Right lobe of liver (tissue), 6 donors: Measurements from ENCODE around the gene SLCO1C1. TPM values are rescaled to one million over a fixed set of nuclear protein-coding genes. Genes with fewer than 3 reads are reported as not detected.

Experiments
- ATAC-seq, 4 donors: fragments of 200-7000 bp; cut with Tn5 transposase; one replicate each; pipeline ENCODE4 v1.9.1; 2020; ENCODE audit warnings: mild to moderate bottlenecking in 4 of 4, moderate library complexity in 4 of 4
- DNase-seq, 3 donors: peaks; one replicate each; pipeline ENCODE4 v3.0.0-alpha.2; 2020
- H3K27ac ChIP-seq, 3 donors: fragments of 200-600 bp; one replicate each; pipeline ENCODE4 v1.8.0; 2022
- H3K27me3 ChIP-seq, 2 donors: fragments of 200-600 bp; one replicate each; pipeline ENCODE4 v1.8.0; 2022
- H3K36me3 ChIP-seq, 4 donors: fragments of 200-600 bp; sonication (generic) in 1 of 4; one replicate each; pipeline versions ENCODE4 v1.5.1 to v1.8.0; 2017 to 2022; ENCODE audit warnings: control low read depth in 1 of 4
- H3K4me1 ChIP-seq, 4 donors: fragments of 200-600 bp; sonication (generic) in 1 of 4; one replicate each; pipeline versions ENCODE4 v1.5.1 to v1.8.0; 2017 to 2022; ENCODE audit warnings: control low read depth in 1 of 4
- H3K4me3 ChIP-seq, 3 donors: fragments of 200-600 bp; one replicate each; pipeline ENCODE4 v1.8.0; 2022
- H3K9me3 ChIP-seq, 4 donors: fragments of 200-600 bp; sonication (generic) in 1 of 4; one replicate each; pipeline versions ENCODE4 v1.5.1 to v1.8.0; 2017 to 2022; ENCODE audit warnings: control low read depth in 1 of 4
- POLR2A ChIP-seq: fragments of 450-650 bp; IDR thresholded peaks from one replicate; pipeline ENCODE4 v1.6.1; 2017; ENCODE audit warnings: antibody characterized with exemption, mild to moderate bottlenecking
- WGBS: methylation state at CpG from one replicate; pipeline ENCODE4 v1.1.6; 2018; ENCODE audit warnings: low coverage, low lambda C conversion rate; ENCODE audit not compliant: insufficient coverage; ENCODE audit errors: missing lambda C conversion rate; 5-methylcytosine and 5-hydroxymethylcytosine counted together
- intact Hi-C, 2 donors: fragments of 100-400 bp; cut with DNase I; formaldehyde crosslinking; loops; one replicate each; pipeline versions ENCODE4 v1.11.2 to v1.14.1; 2022
- total RNA-seq, 6 experiments: library from RNA; depleted of rRNA in 2 of 6; stranded (reverse); fragments of >200 nt in 2 of 6; fragmentation: NEBNext Ultra II Directional in 3 of 6; extraction: Animal tissue kit (Norgen Biotek cat#: 25700) in 3 of 6; gene quantifications; one replicate each; pipeline versions ENCODE4 v1.1.0 to v1.2.4, GENCODE V29; 2016 to 2023
- TF ChIP-seq, protein P1 (sequence below), 4 donors: fragments of 200-600 bp in 3 of 4; fragments of 450-650 bp in 1 of 4; IDR thresholded peaks; one replicate each; pipeline versions ENCODE4 v1.5.1 to v1.8.0; 2016 to 2022; ENCODE audit warnings: antibody characterized with exemption in 4 of 4, mild to moderate bottlenecking in 2 of 4
- donor health status: DM: no; HTN: yes; CAD: no.
- donor health status: DM: no; HTN: no; CAD: no.
- donor health status: DM: no; HTN: no; CAD: no.
- donor health status: DM: no; HTN: yes; CAD: no.
- donor health status: DM: no; HTN: yes; CAD: no.

SLCO1C1 gene
- total RNA-seq, 6 experiments from 2014 or later = not detected

- Histone ChIP-seq H3K4me1 (no peaks in the 10 kb centered on the region), H3K4me3 (no peak overlapping the region), H3K36me3 (no peaks in the 10 kb centered on the region), H3K9me3 (no peaks in the 10 kb centered on the region), H3K27ac (no peak overlapping the region), H3K27me3 (no peaks in the 10 kb centered on the region)
- ATAC-seq (no peak), DNase-seq (no peak)
- intact Hi-C loops = no loop called here
- 74% methylated on average over 2 of the region's 2 CpGs for WGBS
- TF ChIP-seq, protein P1, sequence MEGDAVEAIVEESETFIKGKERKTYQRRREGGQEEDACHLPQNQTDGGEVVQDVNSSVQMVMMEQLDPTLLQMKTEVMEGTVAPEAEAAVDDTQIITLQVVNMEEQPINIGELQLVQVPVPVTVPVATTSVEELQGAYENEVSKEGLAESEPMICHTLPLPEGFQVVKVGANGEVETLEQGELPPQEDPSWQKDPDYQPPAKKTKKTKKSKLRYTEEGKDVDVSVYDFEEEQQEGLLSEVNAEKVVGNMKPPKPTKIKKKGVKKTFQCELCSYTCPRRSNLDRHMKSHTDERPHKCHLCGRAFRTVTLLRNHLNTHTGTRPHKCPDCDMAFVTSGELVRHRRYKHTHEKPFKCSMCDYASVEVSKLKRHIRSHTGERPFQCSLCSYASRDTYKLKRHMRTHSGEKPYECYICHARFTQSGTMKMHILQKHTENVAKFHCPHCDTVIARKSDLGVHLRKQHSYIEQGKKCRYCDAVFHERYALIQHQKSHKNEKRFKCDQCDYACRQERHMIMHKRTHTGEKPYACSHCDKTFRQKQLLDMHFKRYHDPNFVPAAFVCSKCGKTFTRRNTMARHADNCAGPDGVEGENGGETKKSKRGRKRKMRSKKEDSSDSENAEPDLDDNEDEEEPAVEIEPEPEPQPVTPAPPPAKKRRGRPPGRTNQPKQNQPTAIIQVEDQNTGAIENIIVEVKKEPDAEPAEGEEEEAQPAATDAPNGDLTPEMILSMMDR (IDR thresholded peaks at IDR 0.05) = no peak
- no peak for TF ChIP-seq POLR2A
These were observed 37.6 kb upstream of the SLCO1C1 start for GRCh38 chr12:20657496-20657895.

GRCh38 chr12:20681334-20681733, 13.8 kb upstream of the SLCO1C1 start:
- intact Hi-C loops = no loop called here
- no peaks in the 10 kb centered on the region for H3K27me3 ChIP-seq
- WGBS = 41% methylated on average over 4 of the region's 4 CpGs
- no peak overlapping the region for H3K27ac ChIP-seq
- ATAC-seq = peak in 3 of 4 donors; percentile 44 to 72 (median 66)
- TF ChIP-seq POLR2A = no peak
- TF ChIP-seq, protein P1 (IDR thresholded peaks at IDR 0.05) = no peak
- peaks cover 0 to 13% (median 3%) of the 10 kb centered on the region in 4 donors for H3K4me1 ChIP-seq
- H3K4me3 ChIP-seq = no peak overlapping the region
- no peaks in the 10 kb centered on the region for H3K9me3 ChIP-seq
- no peaks in the 10 kb centered on the region for H3K36me3 ChIP-seq
- no peak for DNase-seq

DNA sequence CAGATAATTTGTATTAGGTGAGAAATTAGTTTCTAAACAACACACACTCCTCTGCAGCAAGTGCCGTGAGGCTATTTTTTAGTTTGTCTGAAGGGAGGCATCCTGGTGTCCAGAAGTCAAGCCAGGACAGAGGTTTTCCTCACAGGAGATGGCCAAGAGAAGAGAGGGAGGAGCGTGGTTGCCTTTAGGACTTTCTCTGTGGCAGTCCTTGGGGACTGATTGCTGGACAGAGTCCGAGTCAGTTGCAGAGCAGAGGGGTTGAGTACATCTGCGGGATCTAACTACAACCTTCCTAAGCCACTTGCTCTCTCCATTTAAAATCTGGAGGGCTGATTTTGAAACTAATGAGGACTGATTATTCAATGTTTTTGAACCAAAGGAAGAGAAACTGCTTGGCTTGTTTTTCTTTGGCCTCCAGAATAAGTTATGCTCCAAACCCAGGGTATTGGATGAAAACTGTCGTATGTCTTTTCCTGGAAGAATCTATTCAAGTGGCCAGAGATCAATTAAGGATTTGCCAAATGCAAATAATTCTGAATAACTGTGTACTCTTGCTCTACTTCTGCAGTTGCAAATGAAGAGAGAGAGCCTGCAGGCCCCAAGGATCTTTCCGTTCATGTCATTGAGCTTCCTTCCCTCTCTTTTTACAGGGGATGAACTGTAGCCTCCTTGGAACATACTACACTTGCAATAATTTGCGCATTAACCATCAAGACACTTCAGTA, 1.2 kb downstream of the SLCO1C1 start:
- Histone ChIP-seq H3K4me3 (no peak overlapping the region), H3K9me3 (no peaks in the 10 kb centered on the region), H3K27me3 (no peaks in the 10 kb centered on the region), H3K27ac (no peak overlapping the region), H3K4me1 (peaks cover 0 to 14% (median 0%) of the 10 kb centered on the region in 4 donors), H3K36me3 (no peaks in the 10 kb centered on the region)
- DNase-seq (no peak), ATAC-seq (no peak)
- WGBS = 78% methylated on average over 7 of the region's 7 CpGs
- intact Hi-C loops = no loop called here
- TF ChIP-seq, protein P1 (IDR thresholded peaks at IDR 0.05) = no peak
- TF ChIP-seq POLR2A = no peak

DNA sequence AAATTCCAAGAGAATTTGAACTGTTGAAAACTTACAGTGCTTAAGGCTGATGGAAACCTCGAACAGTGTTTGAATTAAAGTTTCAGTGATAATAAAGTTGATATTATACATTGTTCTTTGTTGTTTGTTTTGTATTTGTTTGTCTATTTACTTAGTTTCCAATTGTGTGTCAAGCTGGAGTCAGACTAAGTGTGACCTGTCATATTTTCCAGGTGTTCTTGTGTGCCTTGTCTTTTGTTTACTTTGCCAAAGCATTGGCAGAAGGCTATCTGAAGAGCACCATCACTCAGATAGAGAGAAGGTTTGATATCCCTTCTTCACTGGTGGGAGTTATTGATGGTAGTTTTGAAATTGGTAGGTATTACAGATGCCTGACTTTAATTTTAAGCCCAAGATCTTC, 6.0 kb downstream of the SLCO1C1 start:
- DNase-seq = no peak
- intact Hi-C loops = no loop called here
- no peak overlapping the region for H3K4me3 ChIP-seq
- ATAC-seq = peak in 3 of 4 donors; percentile 21 to 83 (median 50)
- no peak overlapping the region for H3K27ac ChIP-seq
- peaks cover 0 to 25% (median 0%) of the 10 kb centered on the region in 4 donors for H3K4me1 ChIP-seq
- H3K9me3 ChIP-seq = no peaks in the 10 kb centered on the region
- TF ChIP-seq POLR2A = no peak
- TF ChIP-seq, protein P1 (IDR thresholded peaks at IDR 0.05) = no peak
- H3K27me3 ChIP-seq = no peaks in the 10 kb centered on the region
- WGBS = 21% methylated on average over 1 of the region's 1 CpG
- H3K36me3 ChIP-seq = no peaks in the 10 kb centered on the region
